Tibial nerve (tissue), 4 donors: ENCODE results near the gene SH3GLB1. TPM values are rescaled to one million over a fixed set of nuclear protein-coding genes. Genes with fewer than 3 reads are reported as not detected.

Experiments used
- DNase-seq, 2 donors: peaks; one replicate each; pipeline ENCODE4 v3.0.0-alpha.2; 2019; ENCODE audit warnings: low spot score in 2 of 2
- H3K27ac ChIP-seq, 4 donors: fragments of 200-600 bp; sonication (generic) in 3 of 4; one replicate each; pipeline ENCODE4 v1.5.1; 2017 to 2019; ENCODE audit warnings: mild to moderate bottlenecking in 1 of 4
- H3K27me3 ChIP-seq, 2 donors: fragments of 200-600 bp; sonication (generic) in 1 of 2; one replicate each; pipeline versions ENCODE4 v1.5.1 to v1.6.0; 2017 to 2019
- H3K36me3 ChIP-seq, 3 donors: fragments of 200-600 bp; sonication (generic); one replicate each; pipeline ENCODE4 v1.5.1; 2018 to 2019
- H3K4me1 ChIP-seq, 4 donors: fragments of 200-600 bp; sonication (generic) in 3 of 4; one replicate each; pipeline ENCODE4 v1.5.1; 2017 to 2019
- H3K4me3 ChIP-seq, 4 donors: fragments of 200-600 bp; sonication (generic) in 3 of 4; one replicate each; pipeline ENCODE4 v1.5.1; 2017 to 2019; ENCODE audit warnings: mild to moderate bottlenecking in 1 of 4, moderate library complexity in 1 of 4
- H3K9me3 ChIP-seq, 4 donors: fragments of 200-600 bp; sonication (generic) in 3 of 4; one replicate each; pipeline ENCODE4 v1.5.1; 2017 to 2019
- EP300 ChIP-seq, 2 donors: sonication (generic); formaldehyde crosslinking; IDR thresholded peaks; one replicate each; pipeline ENCODE4 v1.6.1; 2017; ENCODE audit warnings: antibody characterized with exemption in 2 of 2, mild to moderate bottlenecking in 1 of 2
- POLR2A ChIP-seq, 2 donors: fragments of 450-650 bp; IDR thresholded peaks; one replicate each; pipeline ENCODE4 v1.6.1; 2017; ENCODE audit warnings: antibody characterized with exemption in 2 of 2, mild to moderate bottlenecking in 2 of 2, moderate library complexity in 2 of 2
- WGBS, 2 donors: methylation state at CpG; one replicate each; pipeline ENCODE4 v1.1.5; 2018; 5-methylcytosine and 5-hydroxymethylcytosine counted together
- total RNA-seq, 4 donors: library from RNA; depleted of rRNA; stranded (reverse); fragments of >200 nt; gene quantifications; one replicate each; pipeline ENCODE4 v1.1.0, GENCODE V29; 2016
- TF ChIP-seq, protein P1 (sequence below), 5 experiments: fragments of 200-600 bp in 3 of 5; fragments of 450-650 bp in 2 of 5; sonication (generic) in 3 of 5; IDR thresholded peaks; one replicate each; pipeline ENCODE4 v1.5.1; 2016 to 2019; ENCODE audit warnings: antibody characterized with exemption in 5 of 5, mild to moderate bottlenecking in 3 of 5, moderate library complexity in 2 of 5

SH3GLB1 gene
- total RNA-seq, 4 donors from 2014 or later, result 37.7 to 46.1 (median 40.1) TPM

DNA sequence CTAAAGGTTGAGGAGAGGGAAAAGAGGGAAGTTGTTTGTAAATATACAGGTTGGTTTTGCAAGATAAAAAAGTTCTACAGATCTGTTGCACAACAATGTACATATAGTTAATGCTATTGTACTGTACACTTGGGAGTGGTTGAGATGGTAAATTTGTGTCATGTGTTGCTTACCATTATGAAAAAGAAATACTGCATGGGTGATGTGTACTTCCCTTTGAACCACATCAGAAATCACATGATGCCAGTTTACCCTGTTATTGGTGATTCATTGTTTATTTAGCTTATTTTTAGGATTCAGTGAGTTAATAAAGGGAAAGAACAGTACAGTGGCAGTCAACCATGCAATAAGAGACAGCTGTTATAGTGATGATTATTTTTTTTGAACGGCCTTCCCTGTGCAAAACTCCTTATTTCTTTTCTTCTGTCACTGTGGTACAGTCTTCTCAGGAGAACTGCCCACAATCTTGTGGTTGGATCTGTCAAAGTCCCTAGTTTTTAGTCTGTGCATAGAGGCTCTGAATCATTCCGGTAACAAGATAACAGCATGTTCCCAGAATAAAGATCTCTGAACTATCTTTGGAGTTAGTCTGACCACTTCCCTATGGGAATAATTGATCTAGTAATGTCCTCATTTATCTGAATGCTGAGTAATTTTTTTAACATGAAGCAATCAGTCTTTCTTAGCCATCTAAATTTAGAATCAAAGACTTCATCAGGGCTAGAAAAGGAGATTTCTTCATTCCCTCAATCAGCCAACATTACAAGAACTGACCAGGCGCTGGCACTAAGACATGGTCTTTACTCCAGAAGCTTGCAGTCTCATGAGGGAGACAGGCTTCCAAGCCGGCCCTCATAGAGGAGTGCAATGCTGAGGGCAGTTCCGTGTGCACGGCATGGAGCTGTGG lies 84.2 kb downstream of the SH3GLB1 start:
- WGBS, 2 donors, result 49 to 51% methylated on average over 6 of the region's 6 CpGs
- no peak overlapping the region for H3K4me3 ChIP-seq

GRCh38 chr1:86795316-86795715 lies 90.9 kb downstream of the SH3GLB1 start:
- H3K36me3 ChIP-seq, result no peaks in the 10 kb centered on the region
- DNase-seq, result no peak

More for the DNA sequence above, 84.2 kb downstream of the SH3GLB1 start:
- no peaks in the 10 kb centered on the region for H3K36me3 ChIP-seq
- H3K27me3 ChIP-seq, result no peaks in the 10 kb centered on the region
- peak overlapping the region in 2 of 4 donors; percentile 62 to 82 for H3K27ac ChIP-seq
- TF ChIP-seq EP300 (IDR thresholded peaks at IDR 0.05) (peak in 1 of 2 donors; percentile 66), POLR2A (IDR thresholded peaks at IDR 0.05) (no peak)
- DNase-seq, result peak in 1 of 2 donors; percentile 45
- H3K4me1 ChIP-seq, result peaks cover 0 to 31% (median 12%) of the 10 kb centered on the region in 4 donors
- peaks cover 0 to 9% (median 0%) of the 10 kb centered on the region in 4 donors for H3K9me3 ChIP-seq

More at GRCh38 chr1:86795316-86795715, 90.9 kb downstream of the SH3GLB1 start:
- Histone ChIP-seq H3K4me1 (peaks cover 0 to 15% (median 4%) of the 10 kb centered on the region in 4 donors), H3K27ac (no peak overlapping the region), H3K27me3 (no peaks in the 10 kb centered on the region), H3K9me3 (no peaks in the 10 kb centered on the region), H3K4me3 (no peak overlapping the region)
- no peak for TF ChIP-seq POLR2A (IDR thresholded peaks at IDR 0.05)
- TF ChIP-seq, protein P1, sequence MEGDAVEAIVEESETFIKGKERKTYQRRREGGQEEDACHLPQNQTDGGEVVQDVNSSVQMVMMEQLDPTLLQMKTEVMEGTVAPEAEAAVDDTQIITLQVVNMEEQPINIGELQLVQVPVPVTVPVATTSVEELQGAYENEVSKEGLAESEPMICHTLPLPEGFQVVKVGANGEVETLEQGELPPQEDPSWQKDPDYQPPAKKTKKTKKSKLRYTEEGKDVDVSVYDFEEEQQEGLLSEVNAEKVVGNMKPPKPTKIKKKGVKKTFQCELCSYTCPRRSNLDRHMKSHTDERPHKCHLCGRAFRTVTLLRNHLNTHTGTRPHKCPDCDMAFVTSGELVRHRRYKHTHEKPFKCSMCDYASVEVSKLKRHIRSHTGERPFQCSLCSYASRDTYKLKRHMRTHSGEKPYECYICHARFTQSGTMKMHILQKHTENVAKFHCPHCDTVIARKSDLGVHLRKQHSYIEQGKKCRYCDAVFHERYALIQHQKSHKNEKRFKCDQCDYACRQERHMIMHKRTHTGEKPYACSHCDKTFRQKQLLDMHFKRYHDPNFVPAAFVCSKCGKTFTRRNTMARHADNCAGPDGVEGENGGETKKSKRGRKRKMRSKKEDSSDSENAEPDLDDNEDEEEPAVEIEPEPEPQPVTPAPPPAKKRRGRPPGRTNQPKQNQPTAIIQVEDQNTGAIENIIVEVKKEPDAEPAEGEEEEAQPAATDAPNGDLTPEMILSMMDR (IDR thresholded peaks at IDR 0.05), result no peak
- no peak for TF ChIP-seq EP300 (IDR thresholded peaks at IDR 0.05)

Other genes starting within 250 kb of the SH3GLB1 start
- not detected for gene CLCA1, start 235.6 kb upstream of the SH3GLB1 start, total RNA-seq
- not detected for gene CLCA4, start 157.5 kb upstream of the SH3GLB1 start, total RNA-seq
- 100 to 1,000 TPM in 1 of 4 donors, 10 to 100 TPM in 3; 78.0 to 123 (median 92.3) TPM for gene SELENOF, start 209.6 kb downstream of the SH3GLB1 start, total RNA-seq
- gene HS2ST1, start 210.1 kb downstream of the SH3GLB1 start, total RNA-seq, result 10 to 100 TPM; 10.3 to 12.9 (median 11.2) TPM